GM19238 (cell line): ENCODE results near the gene DUSP22.

ENCODE experiments used
- DNase-seq: peaks from one replicate; pipeline ENCODE4 v3.0.0; 2011; ENCODE audit warnings: low spot score; ENCODE audit not compliant: insufficient read length

DUSP22 gene

DNA sequence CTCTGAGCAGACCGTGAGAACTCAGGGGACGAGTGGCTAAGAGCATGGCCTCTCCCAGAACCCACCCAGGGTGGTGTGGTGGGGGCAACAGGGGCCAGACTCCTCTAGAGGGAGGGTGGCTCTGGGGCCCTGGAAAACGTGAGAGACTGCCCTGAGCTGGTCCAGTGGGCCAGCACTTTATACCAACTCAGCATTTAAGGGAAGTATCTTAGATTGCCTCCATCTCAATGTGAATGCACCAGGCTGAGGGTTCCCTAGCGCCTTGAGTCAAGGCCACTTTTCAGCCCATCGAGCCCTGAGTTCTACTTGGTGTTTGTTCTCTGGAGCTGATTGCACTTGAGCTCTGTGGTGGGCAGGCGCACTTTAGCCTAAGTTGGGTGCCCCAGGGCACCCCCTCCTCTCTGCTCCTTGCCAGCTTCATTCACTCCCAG is 57.2 kb downstream of the DUSP22 start:
- DNase-seq = no peak

- DNase-seq = no peak
Measured at GRCh38 chr6:350371-350770, 58.1 kb downstream of the DUSP22 start.

DNA sequence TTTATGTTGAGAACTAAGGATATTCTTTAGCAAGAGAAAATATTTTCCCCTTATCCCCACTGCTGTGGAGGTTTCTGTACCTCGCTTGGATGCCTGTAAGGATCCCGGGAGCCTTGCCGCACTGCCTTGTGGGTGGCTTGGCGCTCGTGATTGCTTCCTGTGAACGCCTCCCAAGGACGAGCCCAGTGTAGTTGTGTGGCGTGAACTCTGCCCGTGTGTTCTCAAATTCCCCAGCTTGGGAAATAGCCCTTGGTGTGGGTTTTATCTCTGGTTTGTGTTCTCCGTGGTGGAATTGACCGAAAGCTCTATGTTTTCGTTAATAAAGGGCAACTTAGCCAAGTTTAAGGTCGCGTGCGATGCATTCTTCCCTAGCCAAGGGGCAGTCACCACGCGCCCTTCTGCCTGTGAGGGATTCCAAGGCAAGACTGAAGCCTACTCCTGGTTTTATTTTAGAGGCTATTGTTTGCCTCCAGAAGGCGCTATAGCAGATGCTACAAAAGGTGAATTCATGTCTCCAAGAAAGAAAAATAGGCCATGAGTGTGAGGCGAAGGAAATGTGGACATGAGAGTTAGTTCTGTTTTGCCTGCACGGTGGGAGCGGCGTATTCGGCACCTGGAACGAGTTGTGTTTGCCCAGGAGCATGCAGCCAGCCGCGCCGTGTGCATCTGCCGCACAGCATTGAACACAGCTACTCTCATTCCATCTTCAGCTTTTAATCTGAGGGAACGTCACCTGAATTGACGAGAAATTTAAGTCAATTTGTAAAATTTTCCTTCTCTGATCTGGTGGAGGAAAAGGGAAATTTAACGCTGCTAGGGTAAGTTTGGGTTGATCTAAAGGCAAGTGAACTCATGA is 59.0 kb downstream of the DUSP22 start:
- DNase-seq = no peak

- no peak for DNase-seq
Measured at GRCh38 chr6:351867-352289, 59.6 kb downstream of the DUSP22 start.

DNA sequence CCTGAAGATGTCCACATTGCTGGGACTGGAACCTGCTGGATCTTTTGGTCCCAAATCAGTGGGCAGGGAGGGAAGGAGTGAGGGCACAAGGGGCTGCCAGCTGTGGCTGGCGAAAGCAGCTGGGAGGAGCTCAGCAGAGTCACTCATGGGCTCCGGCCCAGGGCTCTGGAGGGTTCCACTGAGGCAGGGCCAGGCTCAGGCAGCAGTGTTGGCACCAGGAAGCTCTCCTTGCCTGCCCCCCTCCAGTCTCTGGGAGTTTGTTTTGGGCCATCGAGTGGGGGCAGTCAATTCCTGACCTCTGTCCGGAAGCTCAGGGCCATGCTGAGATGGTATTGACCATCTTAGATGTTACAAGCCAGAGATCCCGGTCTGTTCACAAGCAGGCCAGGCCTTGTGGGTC is 60.2 kb downstream of the DUSP22 start:
- no peak for DNase-seq

GRCh38 chr6:352896-353470 is 60.7 kb downstream of the DUSP22 start:
- no peak for DNase-seq

DNA sequence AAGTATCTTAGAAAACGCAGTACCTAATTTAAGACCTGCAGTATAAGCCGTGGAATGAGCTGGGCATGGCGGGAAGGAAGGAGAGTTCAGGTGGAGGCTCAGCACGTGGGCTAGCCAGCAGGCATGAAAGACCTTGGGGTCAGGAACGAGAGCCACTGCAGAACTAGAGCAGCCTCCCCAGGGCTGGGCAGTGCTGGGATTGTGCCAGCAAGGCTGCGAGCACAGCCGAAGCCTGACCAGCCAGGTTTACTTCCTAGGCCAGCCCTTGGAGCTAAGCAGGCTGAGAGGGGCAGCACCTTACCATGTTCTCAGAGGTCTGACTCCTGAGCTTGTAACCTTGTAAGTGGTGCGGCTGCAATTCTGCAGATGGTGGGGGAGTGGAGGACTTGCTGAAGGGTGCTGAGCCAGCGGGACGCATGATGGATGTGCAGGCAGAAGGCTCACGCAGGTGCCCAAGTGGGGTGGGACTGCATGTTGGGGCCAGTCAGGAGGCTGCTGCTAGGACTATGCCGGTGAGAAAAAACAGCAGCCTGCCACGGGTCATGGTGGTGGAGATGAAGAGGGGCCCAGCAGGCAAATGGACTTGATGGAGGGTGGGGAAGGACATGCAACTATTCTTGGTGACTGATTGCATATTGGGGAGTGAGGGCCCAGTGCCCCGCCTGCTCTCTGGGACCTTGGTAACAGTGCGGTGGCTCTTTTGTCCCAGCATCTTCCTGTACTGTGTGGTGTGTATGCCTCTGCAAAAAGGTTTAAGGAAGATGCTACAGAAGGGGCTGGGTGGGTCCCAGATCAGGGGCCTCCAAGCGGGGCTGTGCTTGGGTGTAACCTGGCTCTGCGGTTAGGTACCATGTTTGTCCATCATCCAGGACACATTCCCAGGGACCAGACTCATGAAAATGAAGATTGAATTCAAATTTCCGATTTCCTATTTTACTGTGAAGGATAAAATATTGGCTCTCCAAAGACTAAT is 61.6 kb downstream of the DUSP22 start:
- DNase-seq = no peak

- DNase-seq = no peak
Measured at GRCh38 chr6:354631-355280, 62.5 kb downstream of the DUSP22 start.

DNA sequence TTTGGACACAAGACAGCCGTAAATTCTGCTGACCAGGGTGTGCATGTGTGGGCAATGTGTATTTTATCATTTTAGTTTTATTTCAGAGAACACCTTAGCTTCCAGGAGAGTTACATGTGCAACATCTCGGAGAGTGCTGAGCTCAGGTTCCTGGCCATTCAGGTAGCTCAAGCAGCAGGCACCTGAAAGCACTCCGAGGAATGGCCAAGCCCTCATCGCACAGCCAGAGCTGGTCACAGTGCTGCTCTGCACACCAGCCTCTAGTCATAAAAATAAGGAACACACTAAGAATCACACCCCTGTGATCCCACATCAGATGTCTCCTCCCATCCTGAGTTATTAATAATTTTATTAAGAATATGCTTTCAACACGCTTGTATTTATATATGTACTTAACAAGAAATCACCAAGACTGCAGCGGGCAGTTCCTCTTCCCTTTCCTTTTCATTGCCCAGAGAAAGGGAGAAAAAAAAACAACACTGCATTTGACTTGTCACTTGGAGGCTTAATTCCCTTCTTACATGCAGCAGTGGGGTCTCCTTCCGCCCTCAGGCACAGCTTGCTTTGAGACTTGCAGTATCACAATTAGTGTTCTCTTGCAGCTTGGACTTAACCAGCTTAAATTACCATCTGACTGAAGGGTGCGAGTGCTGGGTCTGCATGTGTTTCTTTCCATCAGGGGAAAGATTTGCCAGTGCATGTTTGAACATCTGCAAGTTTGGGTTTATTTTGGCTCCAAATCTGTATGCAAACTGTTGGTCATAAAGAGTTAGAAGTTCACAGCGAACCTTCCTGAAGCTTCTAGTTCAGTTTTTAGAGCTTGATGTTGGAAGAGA is 63.3 kb downstream of the DUSP22 start:
- DNase-seq = no peak

GRCh38 chr6:356828-357251 is 64.6 kb downstream of the DUSP22 start:
- no peak for DNase-seq

- no peak for DNase-seq
Measured at GRCh38 chr6:357261-357790, 65.0 kb downstream of the DUSP22 start.

GRCh38 chr6:357791-358341 is 65.6 kb downstream of the DUSP22 start:
- no peak for DNase-seq

DNA sequence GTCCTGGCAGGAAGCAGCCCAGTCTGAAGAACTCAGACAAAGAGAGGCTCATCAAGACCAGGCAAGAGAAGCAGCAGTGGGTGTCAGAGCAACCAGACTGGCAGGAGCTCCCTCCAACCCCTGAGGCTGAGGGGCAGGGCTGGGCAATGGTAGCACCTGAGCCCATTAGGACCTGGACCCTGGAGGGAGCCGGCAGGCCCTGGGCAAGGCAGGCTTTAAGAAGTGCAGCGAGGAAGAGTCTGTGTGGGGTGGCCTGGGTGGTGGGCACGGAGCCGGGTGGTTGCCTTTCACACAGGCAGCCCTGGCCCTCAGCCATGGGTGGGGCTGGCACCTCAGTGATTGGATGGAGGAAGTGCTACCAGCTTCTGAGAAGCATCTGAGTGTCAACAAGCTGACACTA is 66.1 kb downstream of the DUSP22 start:
- DNase-seq = no peak

- DNase-seq = no peak
Measured at GRCh38 chr6:358847-359246, 66.6 kb downstream of the DUSP22 start.

DNA sequence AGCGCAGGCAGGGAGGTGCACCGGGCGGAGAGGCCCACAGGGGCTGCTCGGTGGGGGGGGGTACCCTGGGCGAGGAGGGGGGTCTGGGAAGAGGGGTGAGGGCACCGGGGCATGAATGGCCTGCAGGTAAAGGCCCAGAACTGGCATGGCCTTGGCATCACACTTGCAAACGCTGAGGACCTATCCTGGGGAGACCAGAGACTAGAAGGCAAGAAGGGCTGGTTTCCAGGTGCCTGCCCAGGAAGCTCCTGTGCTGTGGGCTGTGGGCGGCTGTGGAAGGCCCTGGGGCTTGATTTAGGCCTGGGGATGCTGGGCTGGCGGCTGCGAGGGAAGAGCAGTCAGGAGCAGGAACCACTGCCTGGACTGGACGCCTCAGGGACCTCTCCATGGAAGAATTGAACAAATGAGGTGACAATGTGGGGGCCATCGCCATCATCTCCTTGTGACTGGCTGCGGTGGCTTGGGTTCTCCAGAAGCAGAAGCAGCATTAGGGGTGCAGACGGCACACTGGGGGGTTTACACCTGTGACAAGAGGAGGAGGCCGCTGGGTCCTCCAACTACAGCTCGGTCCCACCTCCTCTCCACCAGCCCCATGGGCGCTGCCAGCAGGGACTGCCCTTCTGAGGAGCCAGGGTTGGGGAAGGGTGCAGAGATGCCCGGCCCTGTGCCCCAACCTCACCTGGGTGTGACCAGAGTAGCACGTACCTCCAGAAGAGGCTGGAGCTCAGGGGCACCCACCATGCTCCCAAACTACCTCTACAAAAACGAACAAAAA is 67.2 kb downstream of the DUSP22 start:
- DNase-seq = no peak

DNA sequence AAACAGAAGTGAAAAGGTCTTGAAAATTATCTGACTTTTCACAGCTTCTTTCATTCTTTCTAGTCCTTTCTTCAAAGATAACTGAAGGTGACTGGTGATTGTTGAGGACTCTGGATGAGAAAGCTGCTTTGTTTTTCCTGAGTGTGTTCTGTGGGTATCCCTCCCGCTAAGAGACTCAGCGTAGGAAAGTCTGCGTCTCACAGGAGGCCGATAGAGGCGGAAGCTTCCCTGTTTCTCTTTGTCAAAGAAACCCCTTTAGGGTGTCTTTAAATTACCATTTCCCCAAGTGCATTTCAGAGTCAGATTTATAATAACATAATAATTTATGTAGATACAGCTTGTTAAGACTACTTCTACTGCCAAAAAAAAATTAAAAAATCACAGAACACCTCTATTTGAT is 68.1 kb downstream of the DUSP22 start:
- no peak for DNase-seq

- no peak for DNase-seq
Measured at GRCh38 chr6:360764-361373, 68.6 kb downstream of the DUSP22 start.

DNA sequence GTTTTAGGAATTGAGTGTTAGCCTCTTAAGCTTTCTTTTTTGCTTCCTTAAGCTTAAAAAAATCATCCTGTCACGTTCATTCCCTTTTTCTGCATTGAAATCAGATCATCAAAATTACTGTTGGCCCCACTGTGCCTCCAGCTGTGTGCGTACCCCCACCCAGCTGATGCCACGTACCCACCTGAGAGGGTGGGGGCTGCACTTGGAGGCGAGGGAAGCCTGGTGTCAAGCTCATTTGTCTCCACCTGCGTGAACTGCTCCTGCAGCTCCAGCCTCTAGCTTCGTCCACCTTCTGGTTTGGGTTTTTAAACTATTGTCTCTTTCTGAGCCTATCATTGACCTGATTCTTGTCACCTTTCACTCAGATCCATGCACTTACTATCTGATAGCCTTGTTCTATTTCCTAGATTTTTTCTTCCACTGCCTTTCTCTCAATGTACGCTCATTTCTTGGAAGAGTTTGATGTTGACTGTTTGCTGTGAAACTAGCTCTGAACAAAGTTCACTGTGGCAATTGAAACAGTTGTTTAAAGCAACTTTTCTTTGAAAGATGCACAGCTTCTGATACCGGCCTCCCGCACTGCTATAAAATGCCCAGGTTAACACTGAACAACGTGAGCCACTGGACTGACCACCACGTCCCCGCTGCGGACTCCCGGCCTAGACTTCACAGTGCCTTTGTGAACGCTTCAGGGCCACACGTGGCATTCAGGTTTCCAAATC is 69.3 kb downstream of the DUSP22 start:
- no peak for DNase-seq
